GM06990 (cell line): ENCODE results near the gene IRF2BPL.
A peak's percentile ranks its signal among the peaks of the same experiment; 100 is the strongest.

Experiments
- DNase-seq: peaks from one replicate; pipeline ENCODE4 v3.0.0-alpha.2; 2011; ENCODE audit not compliant: insufficient read length; ENCODE audit errors: extremely low read depth
- H3K27me3 ChIP-seq: replicated peaks from 2 replicates; pipeline ENCODE4 v1.6.0; 2011; ENCODE audit warnings: low read length; ENCODE audit not compliant: control insufficient read depth, insufficient read depth
- H3K36me3 ChIP-seq: 2 replicates; pipeline ENCODE4 v1.5.1; 2011; ENCODE audit warnings: low read length; ENCODE audit not compliant: control insufficient read depth, insufficient read depth
- H3K4me3 ChIP-seq: replicated peaks from 2 replicates; pipeline ENCODE4 v1.5.1; 2011; ENCODE audit warnings: low read depth, mild to moderate bottlenecking, control low read depth, low read length
- TF ChIP-seq, protein P1 (sequence below): IDR thresholded peaks from 2 replicates; pipeline ENCODE4 v1.5.1; 2011; ENCODE audit warnings: low read length, control low read depth, mild to moderate bottlenecking, inconsistent platforms; ENCODE audit not compliant: insufficient read depth, poor library complexity, severe bottlenecking

IRF2BPL gene

DNA sequence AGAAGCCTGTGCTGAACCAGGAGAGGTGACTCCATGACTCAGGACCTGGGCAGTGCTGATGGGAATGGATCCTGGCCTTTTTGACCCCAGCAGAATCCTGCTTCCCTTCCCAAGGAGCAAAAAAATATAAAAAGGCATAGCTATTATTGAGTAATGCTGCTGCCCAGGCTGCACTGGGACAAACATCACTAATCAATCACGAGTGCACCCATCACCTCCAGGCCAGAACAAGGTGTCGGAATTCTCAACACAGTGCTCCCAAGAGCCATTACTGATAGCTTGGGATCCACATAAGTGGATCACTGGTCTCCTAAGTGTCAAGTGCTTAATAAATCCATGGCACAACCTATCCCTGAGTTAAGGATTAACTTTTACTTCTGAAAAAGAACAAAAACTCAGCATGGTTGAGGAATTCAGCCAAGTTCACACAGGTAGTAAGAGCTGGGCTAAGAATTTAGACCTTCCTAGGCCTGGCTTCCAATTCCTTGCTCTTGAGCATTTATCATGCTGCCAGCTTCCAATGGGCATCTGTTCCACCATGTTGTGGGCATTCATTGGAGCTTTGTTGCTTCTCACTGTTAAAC is 31.9 kb downstream of the IRF2BPL start:
- TF ChIP-seq, protein P1, sequence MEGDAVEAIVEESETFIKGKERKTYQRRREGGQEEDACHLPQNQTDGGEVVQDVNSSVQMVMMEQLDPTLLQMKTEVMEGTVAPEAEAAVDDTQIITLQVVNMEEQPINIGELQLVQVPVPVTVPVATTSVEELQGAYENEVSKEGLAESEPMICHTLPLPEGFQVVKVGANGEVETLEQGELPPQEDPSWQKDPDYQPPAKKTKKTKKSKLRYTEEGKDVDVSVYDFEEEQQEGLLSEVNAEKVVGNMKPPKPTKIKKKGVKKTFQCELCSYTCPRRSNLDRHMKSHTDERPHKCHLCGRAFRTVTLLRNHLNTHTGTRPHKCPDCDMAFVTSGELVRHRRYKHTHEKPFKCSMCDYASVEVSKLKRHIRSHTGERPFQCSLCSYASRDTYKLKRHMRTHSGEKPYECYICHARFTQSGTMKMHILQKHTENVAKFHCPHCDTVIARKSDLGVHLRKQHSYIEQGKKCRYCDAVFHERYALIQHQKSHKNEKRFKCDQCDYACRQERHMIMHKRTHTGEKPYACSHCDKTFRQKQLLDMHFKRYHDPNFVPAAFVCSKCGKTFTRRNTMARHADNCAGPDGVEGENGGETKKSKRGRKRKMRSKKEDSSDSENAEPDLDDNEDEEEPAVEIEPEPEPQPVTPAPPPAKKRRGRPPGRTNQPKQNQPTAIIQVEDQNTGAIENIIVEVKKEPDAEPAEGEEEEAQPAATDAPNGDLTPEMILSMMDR: no peak
- Histone ChIP-seq H3K27me3 (no peaks in the 10 kb centered on the region), H3K36me3 (no peaks in the 10 kb centered on the region), H3K4me3 (no peak overlapping the region)
- DNase-seq: no peak

DNA sequence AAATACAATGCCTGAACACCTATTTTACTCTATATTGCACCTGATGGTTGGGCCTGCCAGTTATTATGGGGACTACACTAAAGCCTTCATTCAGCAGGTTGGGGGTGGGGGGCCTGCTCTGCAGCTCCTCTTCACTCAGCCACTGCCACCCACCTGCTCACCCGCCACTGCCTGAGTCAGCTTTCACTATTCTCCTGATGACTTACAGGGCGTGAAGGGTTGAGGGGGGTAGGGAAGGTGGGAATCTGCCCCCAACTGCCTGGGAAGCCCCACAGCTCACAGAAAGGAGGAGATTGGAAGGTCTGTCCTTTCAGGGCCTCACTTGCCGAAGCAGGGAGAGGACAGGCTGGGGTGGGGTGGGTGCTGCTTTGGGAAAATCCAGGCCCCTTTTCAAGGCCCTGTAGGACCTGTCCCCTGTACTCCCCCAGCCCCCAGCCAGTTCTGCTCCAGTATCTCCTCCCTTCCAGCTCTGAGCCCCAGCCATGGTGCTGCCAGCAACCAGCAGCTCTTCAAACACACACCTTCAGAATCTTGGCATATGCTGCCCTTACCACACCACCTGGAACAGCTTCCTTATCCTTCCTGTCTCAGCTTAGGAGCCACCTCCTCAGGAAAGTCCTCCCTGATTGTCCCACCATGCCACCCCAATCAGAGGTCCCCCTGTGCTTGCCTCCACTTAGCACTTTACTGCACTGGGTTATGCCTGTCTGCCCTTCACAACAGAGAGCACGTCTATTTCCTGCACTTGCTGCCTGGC is 33.1 kb downstream of the IRF2BPL start:
- Histone ChIP-seq H3K4me3 (no peak overlapping the region), H3K36me3 (no peaks in the 10 kb centered on the region), H3K27me3 (no peaks in the 10 kb centered on the region)
- TF ChIP-seq, protein P1: no peak
- no peak for DNase-seq

DNA sequence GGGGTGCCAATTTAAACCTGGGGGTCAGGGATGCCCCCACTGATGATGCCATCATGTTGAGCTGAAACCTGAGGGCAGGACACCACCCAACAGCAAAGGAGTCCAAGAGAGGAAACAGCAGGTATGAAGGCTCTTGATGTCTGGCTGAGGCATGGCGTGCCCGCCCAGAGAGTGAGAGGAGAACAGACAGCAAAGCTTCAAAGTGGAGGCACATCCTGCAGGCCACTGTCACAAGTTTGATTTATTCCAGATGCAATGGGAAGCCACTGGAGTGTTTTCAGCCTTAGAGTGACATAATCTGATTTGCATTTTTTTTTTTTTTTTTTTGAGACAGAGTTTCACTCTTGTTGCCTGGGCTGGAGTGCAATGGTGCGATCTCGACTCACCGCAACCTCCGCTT is 34.8 kb downstream of the IRF2BPL start:
- peak; percentile 45 for DNase-seq
- Histone ChIP-seq H3K27me3 (no peaks in the 10 kb centered on the region), H3K4me3 (no peak overlapping the region), H3K36me3 (no peaks in the 10 kb centered on the region)
- TF ChIP-seq, protein P1: no peak

DNA sequence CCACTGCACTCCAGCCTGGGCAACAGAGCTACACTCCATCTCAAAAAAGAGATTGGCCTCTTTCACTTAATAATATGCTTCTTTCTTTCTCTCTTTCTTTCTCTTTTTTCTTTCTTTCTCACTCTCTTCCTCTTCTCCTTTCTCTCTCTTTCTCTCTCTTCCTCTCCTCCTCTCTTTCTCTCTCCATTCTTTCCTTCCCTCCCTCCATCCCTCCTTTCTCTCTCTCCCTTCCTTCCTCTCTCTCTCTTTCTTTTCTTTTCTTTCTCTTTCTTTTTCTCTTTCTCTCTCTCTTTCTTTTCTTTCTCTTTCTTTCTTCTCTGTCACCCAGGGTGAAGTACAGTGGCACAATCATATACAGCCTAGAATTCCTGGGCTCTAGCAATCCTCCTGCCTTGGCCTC is 38.4 kb downstream of the IRF2BPL start:
- Histone ChIP-seq H3K4me3 (no peak overlapping the region), H3K27me3 (no peaks in the 10 kb centered on the region), H3K36me3 (no peaks in the 10 kb centered on the region)
- TF ChIP-seq, protein P1: no peak
- no peak for DNase-seq

DNA sequence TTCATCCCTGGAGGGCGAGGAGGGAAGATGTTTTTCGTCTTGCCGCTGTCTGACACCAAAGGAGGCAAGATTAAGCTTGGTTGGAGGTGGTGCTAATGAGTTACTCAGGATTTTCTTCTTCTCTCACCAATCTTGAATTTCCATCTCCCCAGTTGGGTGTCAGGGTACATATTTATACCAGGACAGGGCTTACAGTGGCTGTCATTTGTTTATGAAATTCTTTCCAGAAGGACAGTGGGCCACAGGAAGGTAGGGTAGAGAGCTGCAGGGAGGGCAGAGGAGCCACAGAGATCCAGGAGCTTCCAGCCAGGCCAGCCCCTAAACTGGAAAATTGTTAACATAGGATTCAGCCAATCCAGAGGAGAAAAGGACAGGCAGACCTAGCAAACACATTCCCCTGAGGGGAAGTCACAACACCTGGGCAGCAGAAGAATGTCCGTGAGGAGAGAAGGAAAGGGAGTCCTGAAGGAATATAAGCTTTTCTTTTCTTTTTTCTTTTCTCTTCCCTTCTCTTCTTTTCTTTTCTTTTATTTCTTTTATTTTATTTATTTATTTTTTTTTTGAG is 40.5 kb downstream of the IRF2BPL start:
- Histone ChIP-seq H3K27me3 (no peaks in the 10 kb centered on the region), H3K36me3 (no peaks in the 10 kb centered on the region), H3K4me3 (no peak overlapping the region)
- no peak for DNase-seq
- TF ChIP-seq, protein P1: no peak

DNA sequence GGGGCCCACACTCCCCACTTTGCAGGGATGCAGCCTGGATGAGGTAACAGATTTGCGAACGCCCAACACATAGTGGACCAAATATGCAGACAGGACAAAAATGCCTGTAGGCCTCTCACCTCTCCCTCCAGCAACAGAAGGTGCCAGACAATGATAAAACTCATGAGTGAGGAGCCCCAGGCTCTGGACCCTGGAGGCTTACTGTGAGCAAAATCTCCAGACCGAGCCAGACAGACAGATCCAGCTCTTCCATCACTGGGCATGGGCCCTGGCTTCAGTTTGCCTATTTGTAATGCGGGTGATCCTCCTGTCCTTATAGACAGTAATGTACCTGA is 42.3 kb downstream of the IRF2BPL start:
- DNase-seq: no peak
- TF ChIP-seq, protein P1: no peak
- Histone ChIP-seq H3K4me3 (no peak overlapping the region), H3K27me3 (no peaks in the 10 kb centered on the region), H3K36me3 (no peaks in the 10 kb centered on the region)
